Type B pancreatic cell (in vitro differentiated cells): ENCODE results near the gene NBEA. TPM values are rescaled to one million over a fixed set of nuclear protein-coding genes. Genes with fewer than 3 reads are reported as not detected.

Source experiments
- DNase-seq: peaks from one replicate; pipeline ENCODE4 v3.0.0; 2021; ENCODE audit warnings: mixed read lengths; ENCODE audit not compliant: unreplicated experiment; ENCODE audit errors: extremely low spot score
- H3K27ac Mint-ChIP-seq: 2 replicates; pipeline ENCODE4 v1.8.0; 2021; ENCODE audit warnings: mild to moderate bottlenecking, mixed read lengths
- H3K27me3 Mint-ChIP-seq: 2 replicates; pipeline ENCODE4 v1.8.0; 2021; ENCODE audit warnings: mixed read lengths
- H3K36me3 Mint-ChIP-seq: 2 replicates; pipeline ENCODE4 v1.8.0; 2021; ENCODE audit warnings: mixed read lengths
- H3K4me1 Mint-ChIP-seq: one replicate; pipeline ENCODE4 v1.8.0; 2021; ENCODE audit warnings: mixed read lengths; ENCODE audit not compliant: unreplicated experiment
- H3K4me3 Mint-ChIP-seq: 2 replicates; pipeline ENCODE4 v1.8.0; 2021; ENCODE audit warnings: mild to moderate bottlenecking, mixed read lengths
- H3K9me3 Mint-ChIP-seq: 2 replicates; pipeline ENCODE4 v1.8.0; 2021; ENCODE audit warnings: mixed read lengths
- total RNA-seq: library from RNA; stranded (reverse); gene quantifications from 2 replicates; pipeline ENCODE4 v1.2.1, GENCODE V29; 2021; ENCODE audit warnings: low replicate concordance
- TF ChIP-seq, protein P1 (sequence below): fragments of 200-600 bp; sonication (generic); conservative IDR thresholded peaks from 2 replicates; pipeline ENCODE4 v1.5.0; 2021; ENCODE audit warnings: antibody characterized with exemption, mild to moderate bottlenecking

NBEA gene
- total RNA-seq, 1 donor from 2014 or later: 20.8 TPM

DNA sequence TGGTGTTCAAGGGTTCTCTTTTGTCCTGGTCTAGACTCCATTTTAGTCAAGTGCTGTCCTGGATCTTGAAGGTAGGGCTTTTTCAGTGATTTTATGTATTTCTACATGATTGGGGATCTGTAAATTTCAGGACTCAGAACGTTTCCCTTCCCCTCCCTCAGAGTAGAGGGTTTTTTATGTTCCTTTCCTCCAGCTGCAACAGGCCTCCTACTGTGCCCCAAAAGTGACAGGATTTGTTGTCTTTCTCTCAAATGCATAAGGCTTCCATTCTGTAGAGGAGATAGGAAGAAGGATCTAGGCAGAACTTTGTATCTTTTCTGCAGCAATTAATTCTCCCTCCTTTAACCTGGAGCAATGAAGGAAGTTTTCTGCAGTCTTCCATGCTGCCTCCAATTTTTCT lies 283.1 kb downstream of the NBEA start:
- H3K9me3 Mint-ChIP-seq: no peaks in the 10 kb centered on the region
- H3K4me1 Mint-ChIP-seq: no peaks in the 10 kb centered on the region
- DNase-seq: no peak
- TF ChIP-seq, protein P1, sequence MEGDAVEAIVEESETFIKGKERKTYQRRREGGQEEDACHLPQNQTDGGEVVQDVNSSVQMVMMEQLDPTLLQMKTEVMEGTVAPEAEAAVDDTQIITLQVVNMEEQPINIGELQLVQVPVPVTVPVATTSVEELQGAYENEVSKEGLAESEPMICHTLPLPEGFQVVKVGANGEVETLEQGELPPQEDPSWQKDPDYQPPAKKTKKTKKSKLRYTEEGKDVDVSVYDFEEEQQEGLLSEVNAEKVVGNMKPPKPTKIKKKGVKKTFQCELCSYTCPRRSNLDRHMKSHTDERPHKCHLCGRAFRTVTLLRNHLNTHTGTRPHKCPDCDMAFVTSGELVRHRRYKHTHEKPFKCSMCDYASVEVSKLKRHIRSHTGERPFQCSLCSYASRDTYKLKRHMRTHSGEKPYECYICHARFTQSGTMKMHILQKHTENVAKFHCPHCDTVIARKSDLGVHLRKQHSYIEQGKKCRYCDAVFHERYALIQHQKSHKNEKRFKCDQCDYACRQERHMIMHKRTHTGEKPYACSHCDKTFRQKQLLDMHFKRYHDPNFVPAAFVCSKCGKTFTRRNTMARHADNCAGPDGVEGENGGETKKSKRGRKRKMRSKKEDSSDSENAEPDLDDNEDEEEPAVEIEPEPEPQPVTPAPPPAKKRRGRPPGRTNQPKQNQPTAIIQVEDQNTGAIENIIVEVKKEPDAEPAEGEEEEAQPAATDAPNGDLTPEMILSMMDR: no peak
- H3K4me3 Mint-ChIP-seq: no peak overlapping the region
- peaks cover 8% of the 10 kb centered on the region for H3K36me3 Mint-ChIP-seq
- H3K27me3 Mint-ChIP-seq: no peaks in the 10 kb centered on the region
- no peak overlapping the region for H3K27ac Mint-ChIP-seq

- DNase-seq: no peak
- Mint-ChIP-seq H3K4me1 (no peaks in the 10 kb centered on the region), H3K36me3 (peaks cover 8% of the 10 kb centered on the region), H3K27ac (no peak overlapping the region), H3K9me3 (no peaks in the 10 kb centered on the region), H3K27me3 (no peaks in the 10 kb centered on the region), H3K4me3 (no peak overlapping the region)
- TF ChIP-seq, protein P1: no peak
Observed at GRCh38 chr13:35225582-35225981, 283.5 kb downstream of the NBEA start.

DNA sequence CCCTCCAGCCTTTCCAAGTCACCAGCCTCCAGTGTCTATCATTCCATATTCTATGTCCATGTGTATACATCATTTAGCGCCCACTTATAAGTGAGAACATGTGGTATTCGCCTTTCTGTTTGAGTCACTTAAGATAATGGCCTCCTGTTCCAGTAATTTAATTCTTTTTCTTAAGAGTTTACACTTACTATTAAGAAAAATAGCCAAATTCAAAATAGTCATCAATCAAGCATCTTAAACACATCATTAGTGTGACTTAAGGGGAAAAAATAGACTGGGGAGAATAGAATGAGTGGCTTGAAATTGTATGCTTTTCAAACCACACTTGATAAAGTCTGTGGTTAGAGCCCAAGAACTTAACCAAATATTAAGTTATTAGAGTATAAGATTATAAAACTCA lies 286.5 kb downstream of the NBEA start:
- Mint-ChIP-seq H3K27me3 (no peaks in the 10 kb centered on the region), H3K4me1 (no peaks in the 10 kb centered on the region)

GRCh38 chr13:35231426-35231825 lies 289.4 kb downstream of the NBEA start:
- no peaks in the 10 kb centered on the region for H3K4me1 Mint-ChIP-seq
- no peaks in the 10 kb centered on the region for H3K36me3 Mint-ChIP-seq
- H3K27me3 Mint-ChIP-seq: no peaks in the 10 kb centered on the region
- TF ChIP-seq, protein P1: no peak
- no peak for DNase-seq
- H3K4me3 Mint-ChIP-seq: no peak overlapping the region
- no peak overlapping the region for H3K27ac Mint-ChIP-seq
- no peaks in the 10 kb centered on the region for H3K9me3 Mint-ChIP-seq

More for the DNA sequence above, 286.5 kb downstream of the NBEA start:
- H3K9me3 Mint-ChIP-seq: no peaks in the 10 kb centered on the region
- H3K36me3 Mint-ChIP-seq: peaks cover 4% of the 10 kb centered on the region
- TF ChIP-seq, protein P1: no peak
- no peak for DNase-seq
- no peak overlapping the region for H3K4me3 Mint-ChIP-seq
- H3K27ac Mint-ChIP-seq: no peak overlapping the region

DNA sequence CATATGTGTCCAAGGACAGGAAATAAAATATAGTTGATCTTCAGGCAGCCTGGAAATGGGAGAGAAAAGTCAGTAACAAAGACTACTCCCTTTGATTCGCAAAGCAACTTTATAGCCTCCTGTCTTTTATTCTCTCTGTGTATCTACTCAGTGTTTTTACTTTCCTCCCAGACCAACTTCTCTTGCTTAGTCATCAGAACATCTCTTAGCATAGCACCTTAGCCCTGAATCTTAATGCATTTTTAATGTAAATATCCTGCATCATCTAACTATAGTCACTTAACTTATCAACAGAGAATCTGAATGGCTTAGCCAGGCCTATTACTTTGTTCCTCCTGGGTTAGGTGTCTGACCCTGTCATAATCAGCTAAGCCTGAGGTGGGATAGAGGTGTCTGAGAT lies 296.2 kb downstream of the NBEA start:
- peaks cover 4% of the 10 kb centered on the region for H3K36me3 Mint-ChIP-seq
- H3K27ac Mint-ChIP-seq: no peak overlapping the region
- DNase-seq: no peak
- no peaks in the 10 kb centered on the region for H3K9me3 Mint-ChIP-seq
- no peaks in the 10 kb centered on the region for H3K4me1 Mint-ChIP-seq
- no peak overlapping the region for H3K4me3 Mint-ChIP-seq
- no peaks in the 10 kb centered on the region for H3K27me3 Mint-ChIP-seq
- TF ChIP-seq, protein P1: no peak
